Measurements from ENCODE around the gene MAN1A2. TPM values are rescaled to one million over a fixed set of nuclear protein-coding genes. Genes with fewer than 3 reads are reported as not detected.
"Not testable (repeated sequence)": the region's sequence is repeated elsewhere in the genome, so short reads cannot be mapped to it uniquely, and the experiment has no call there.

Gene MAN1A2
- total and polyA plus RNA-seq, 2 experiments from 2014 or later: 24.7 to 45.0 TPM

DNA sequence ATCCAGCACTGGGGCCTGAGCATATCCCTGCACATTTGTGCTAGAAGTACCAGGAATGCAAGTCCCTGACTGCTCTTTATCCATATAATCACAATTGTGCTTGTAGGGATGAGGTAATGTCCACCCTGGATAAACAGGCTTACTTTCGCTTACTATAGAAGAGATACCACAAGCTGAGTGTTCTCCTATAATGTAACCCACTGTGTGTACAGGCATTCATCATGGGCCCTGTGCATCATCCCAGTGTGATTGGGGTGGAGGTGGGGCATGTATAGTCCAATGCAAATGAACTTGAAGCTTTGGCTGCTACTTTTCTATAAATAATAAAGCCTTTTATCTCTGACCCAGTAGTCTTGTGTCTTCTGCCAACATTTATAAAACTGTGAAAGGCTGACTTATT, 69.3 kb downstream of the MAN1A2 start:
- no peak overlapping the region for H3K4me2 ChIP-seq
- no peaks in the 10 kb centered on the region for H3K9me2 ChIP-seq (replicated peaks; ENCODE audit: insufficient read depth)
- no peaks in the 10 kb centered on the region for H3K4me1 ChIP-seq (ENCODE audit: insufficient read depth)
- no peak for TF ChIP-seq EZH2 (IDR thresholded peaks at IDR 0.05; ENCODE audit: borderline replicate concordance)
- H3K4me3 ChIP-seq: no peak overlapping the region
- no peaks in the 10 kb centered on the region for H3K36me3 ChIP-seq (replicated peaks; ENCODE audit: insufficient read depth, low read depth)
- peaks cover 2% of the 10 kb centered on the region for H3K79me2 ChIP-seq
- no peak for DNase-seq (ENCODE audit: low spot score)
- 84% methylated on average over 1 of the region's 1 CpG for WGBS (ENCODE audit: low lambda C conversion rate, missing lambda C conversion rate)
- no peaks in the 10 kb centered on the region for H3K27me3 ChIP-seq
- H4K20me1 ChIP-seq (ENCODE audit: insufficient read depth, poor library complexity, severe bottlenecking): no peaks in the 10 kb centered on the region
- no peak overlapping the region for H2AFZ ChIP-seq
- H3K27ac ChIP-seq: no peak overlapping the region
- H3K9me3 ChIP-seq (ENCODE audit: low read depth): no peaks in the 10 kb centered on the region

DNA sequence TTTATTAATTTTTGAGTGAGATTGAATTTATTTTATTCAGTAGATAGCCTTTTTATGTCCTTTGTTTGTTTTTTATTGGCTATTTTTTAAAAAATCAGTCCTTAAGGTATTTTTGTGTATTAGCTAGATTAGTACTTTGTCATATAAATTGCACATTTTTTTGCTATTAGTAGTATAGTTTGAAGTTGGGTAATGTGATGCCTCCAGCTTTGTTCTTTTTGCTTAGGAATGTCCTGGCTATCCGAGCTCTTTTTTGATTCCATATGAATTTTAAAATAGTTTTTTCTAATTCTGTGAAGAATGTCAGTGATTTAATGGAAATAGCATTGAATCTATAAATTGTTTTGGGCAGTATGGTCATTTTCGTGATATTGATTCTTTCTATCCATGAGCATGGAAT, 80.4 kb downstream of the MAN1A2 start:
- Histone ChIP-seq H3K27me3 (no peaks in the 10 kb centered on the region), H2AFZ (no peak overlapping the region), H3K36me3 (replicated peaks; ENCODE audit: insufficient read depth, low read depth) (no peaks in the 10 kb centered on the region), H3K4me3 (no peak overlapping the region), H3K9me2 (replicated peaks; ENCODE audit: insufficient read depth) (no peaks in the 10 kb centered on the region), H3K4me1 (ENCODE audit: insufficient read depth) (no peaks in the 10 kb centered on the region), H3K79me2 (no peaks in the 10 kb centered on the region), H3K4me2 (no peak overlapping the region), H3K9me3 (ENCODE audit: low read depth) (no peaks in the 10 kb centered on the region), H4K20me1 (ENCODE audit: insufficient read depth, poor library complexity, severe bottlenecking) (no peaks in the 10 kb centered on the region), H3K27ac (no peak overlapping the region)
- no peak for DNase-seq (ENCODE audit: low spot score)
- TF ChIP-seq, protein P1, sequence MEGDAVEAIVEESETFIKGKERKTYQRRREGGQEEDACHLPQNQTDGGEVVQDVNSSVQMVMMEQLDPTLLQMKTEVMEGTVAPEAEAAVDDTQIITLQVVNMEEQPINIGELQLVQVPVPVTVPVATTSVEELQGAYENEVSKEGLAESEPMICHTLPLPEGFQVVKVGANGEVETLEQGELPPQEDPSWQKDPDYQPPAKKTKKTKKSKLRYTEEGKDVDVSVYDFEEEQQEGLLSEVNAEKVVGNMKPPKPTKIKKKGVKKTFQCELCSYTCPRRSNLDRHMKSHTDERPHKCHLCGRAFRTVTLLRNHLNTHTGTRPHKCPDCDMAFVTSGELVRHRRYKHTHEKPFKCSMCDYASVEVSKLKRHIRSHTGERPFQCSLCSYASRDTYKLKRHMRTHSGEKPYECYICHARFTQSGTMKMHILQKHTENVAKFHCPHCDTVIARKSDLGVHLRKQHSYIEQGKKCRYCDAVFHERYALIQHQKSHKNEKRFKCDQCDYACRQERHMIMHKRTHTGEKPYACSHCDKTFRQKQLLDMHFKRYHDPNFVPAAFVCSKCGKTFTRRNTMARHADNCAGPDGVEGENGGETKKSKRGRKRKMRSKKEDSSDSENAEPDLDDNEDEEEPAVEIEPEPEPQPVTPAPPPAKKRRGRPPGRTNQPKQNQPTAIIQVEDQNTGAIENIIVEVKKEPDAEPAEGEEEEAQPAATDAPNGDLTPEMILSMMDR (IDR thresholded peaks at IDR 0.05; ENCODE audit: poor library complexity): no peak
- TF ChIP-seq EZH2 (IDR thresholded peaks at IDR 0.05; ENCODE audit: borderline replicate concordance) (no peak), EZH2phosphoT487 (IDR thresholded peaks at IDR 0.05; ENCODE audit: low read depth, severe bottlenecking, unreplicated experiment) (no peak)
- WGBS (ENCODE audit: low lambda C conversion rate, missing lambda C conversion rate): 94% methylated on average over 2 of the region's 2 CpGs

DNA sequence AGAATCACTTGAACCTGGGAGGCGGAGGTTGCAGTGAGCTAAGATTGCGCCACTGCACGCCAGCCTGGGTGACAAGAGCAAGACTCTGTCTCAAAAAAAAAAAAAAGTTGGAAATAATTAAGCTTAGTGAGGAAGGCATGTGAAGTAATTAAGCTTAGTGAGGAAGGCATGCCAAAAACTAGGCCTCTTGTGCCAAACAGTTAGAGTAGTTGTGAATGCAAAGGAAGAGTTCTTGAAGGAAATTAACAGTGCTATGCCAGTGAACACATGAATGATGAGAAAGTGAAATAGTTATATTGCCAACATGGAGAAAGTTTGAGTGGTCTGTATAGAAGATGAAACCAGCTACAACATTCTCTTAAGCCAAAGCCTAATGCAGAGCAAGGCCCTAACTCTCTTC, 85.0 kb downstream of the MAN1A2 start:
- H3K27me3 ChIP-seq: no peaks in the 10 kb centered on the region
- no peak overlapping the region for H2AFZ ChIP-seq
- no peaks in the 10 kb centered on the region for H3K36me3 ChIP-seq (replicated peaks; ENCODE audit: insufficient read depth, low read depth)
- H3K4me2 ChIP-seq: no peak overlapping the region
- no peaks in the 10 kb centered on the region for H3K9me2 ChIP-seq (replicated peaks; ENCODE audit: insufficient read depth)
- no peak overlapping the region for H3K27ac ChIP-seq
- no peaks in the 10 kb centered on the region for H4K20me1 ChIP-seq (ENCODE audit: insufficient read depth, poor library complexity, severe bottlenecking)
- DNase-seq (ENCODE audit: low spot score): no peak
- H3K9me3 ChIP-seq (ENCODE audit: low read depth): no peaks in the 10 kb centered on the region
- no peaks in the 10 kb centered on the region for H3K79me2 ChIP-seq
- H3K4me1 ChIP-seq (ENCODE audit: insufficient read depth): no peaks in the 10 kb centered on the region
- TF ChIP-seq, protein P1 (IDR thresholded peaks at IDR 0.05; ENCODE audit: poor library complexity): no peak
- TF ChIP-seq EZH2 (IDR thresholded peaks at IDR 0.05; ENCODE audit: borderline replicate concordance): no peak
- no peak for TF ChIP-seq EZH2phosphoT487 (IDR thresholded peaks at IDR 0.05; ENCODE audit: low read depth, severe bottlenecking, unreplicated experiment)
- H3K4me3 ChIP-seq: no peak overlapping the region
- WGBS (ENCODE audit: low lambda C conversion rate, missing lambda C conversion rate): 100% methylated on average over 3 of the region's 3 CpGs

DNA sequence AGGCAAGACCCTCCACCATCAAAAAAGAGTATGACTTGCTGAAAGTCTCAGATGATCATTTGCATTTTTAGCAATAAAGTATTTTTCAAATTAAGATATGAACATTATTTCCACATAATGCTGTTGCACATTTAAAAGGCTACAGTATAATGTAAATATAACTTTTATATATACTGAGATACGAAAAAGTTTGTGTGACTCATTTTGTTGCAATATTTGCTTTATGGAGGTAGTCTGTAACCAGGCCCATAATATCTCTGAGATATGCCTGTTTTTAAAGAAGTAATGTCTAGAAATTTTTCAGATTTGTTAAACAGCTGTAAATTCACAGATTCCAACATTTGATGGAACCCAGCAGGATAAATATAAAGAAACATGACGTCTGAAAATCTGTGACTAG, 86.7 kb downstream of the MAN1A2 start:
- Histone ChIP-seq H3K9me3 (ENCODE audit: low read depth) (no peaks in the 10 kb centered on the region), H3K79me2 (no peaks in the 10 kb centered on the region), H3K4me1 (ENCODE audit: insufficient read depth) (no peaks in the 10 kb centered on the region), H3K27ac (no peak overlapping the region), H3K4me3 (no peak overlapping the region), H3K4me2 (no peak overlapping the region), H3K27me3 (no peaks in the 10 kb centered on the region), H3K9me2 (replicated peaks; ENCODE audit: insufficient read depth) (no peaks in the 10 kb centered on the region), H2AFZ (no peak overlapping the region), H4K20me1 (ENCODE audit: insufficient read depth, poor library complexity, severe bottlenecking) (no peaks in the 10 kb centered on the region), H3K36me3 (replicated peaks; ENCODE audit: insufficient read depth, low read depth) (no peaks in the 10 kb centered on the region)
- no peak for DNase-seq (ENCODE audit: low spot score)
- no peak for TF ChIP-seq EZH2phosphoT487 (IDR thresholded peaks at IDR 0.05; ENCODE audit: low read depth, severe bottlenecking, unreplicated experiment)
- TF ChIP-seq EZH2 (IDR thresholded peaks at IDR 0.05; ENCODE audit: borderline replicate concordance): no peak
- TF ChIP-seq, protein P1 (IDR thresholded peaks at IDR 0.05; ENCODE audit: poor library complexity): no peak
- 90% methylated on average over 2 of the region's 2 CpGs for WGBS (ENCODE audit: low lambda C conversion rate, missing lambda C conversion rate)

DNA sequence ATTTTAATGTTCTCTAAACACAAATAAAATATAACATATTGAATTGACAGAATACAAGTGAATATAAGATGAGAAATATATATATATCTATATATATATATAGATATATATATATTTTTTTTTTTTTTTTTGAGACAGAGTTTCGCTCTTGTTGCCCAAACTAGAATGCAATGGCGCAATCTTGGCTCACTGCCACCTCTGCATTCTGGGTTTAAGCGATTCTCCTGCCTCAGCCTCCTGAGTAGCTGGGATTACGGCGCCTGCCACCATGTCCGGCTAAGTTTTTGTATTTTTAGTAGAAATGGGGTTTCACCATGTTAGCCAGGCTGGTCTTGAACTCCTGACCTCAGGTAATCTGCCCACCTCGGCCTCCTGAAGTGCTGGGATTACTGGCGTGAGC, 91.2 kb downstream of the MAN1A2 start:
- 95% methylated on average over 8 of the region's 8 CpGs for WGBS (ENCODE audit: low lambda C conversion rate, missing lambda C conversion rate)
- not testable (repeated sequence) for H4K20me1 ChIP-seq (ENCODE audit: insufficient read depth, poor library complexity, severe bottlenecking); H3K27me3 ChIP-seq; H3K9me2 ChIP-seq (replicated peaks; ENCODE audit: insufficient read depth); H2AFZ ChIP-seq; H3K4me1 ChIP-seq (ENCODE audit: insufficient read depth); H3K4me2 ChIP-seq; H3K27ac ChIP-seq; H3K79me2 ChIP-seq; H3K36me3 ChIP-seq (replicated peaks; ENCODE audit: insufficient read depth, low read depth); H3K9me3 ChIP-seq (ENCODE audit: low read depth); H3K4me3 ChIP-seq; DNase-seq (ENCODE audit: low spot score)

Data from hepatocyte (in vitro differentiated cells).